SK-N-MC (cell line): Measurements from ENCODE around the gene SNAP47.

Source experiments
- EZH2 ChIP-seq: fragments of 200-600 bp; sonication (generic); IDR thresholded peaks from one replicate; pipeline ENCODE4 v1.6.1; 2017; ENCODE audit warnings: antibody characterized with exemption
- FOXP2 ChIP-seq: optimal IDR thresholded peaks from 2 replicates; pipeline ENCODE3; 2011; ENCODE audit warnings: mild to moderate bottlenecking, moderate library complexity; ENCODE audit not compliant: insufficient read depth; ENCODE audit errors: extremely low read length, control extremely low read depth
- POLR2AphosphoS5 ChIP-seq: IDR thresholded peaks from 2 replicates; pipeline ENCODE4 v1.6.1; 2012; ENCODE audit warnings: mild to moderate bottlenecking, low read depth, low read length, borderline replicate concordance

DNA sequence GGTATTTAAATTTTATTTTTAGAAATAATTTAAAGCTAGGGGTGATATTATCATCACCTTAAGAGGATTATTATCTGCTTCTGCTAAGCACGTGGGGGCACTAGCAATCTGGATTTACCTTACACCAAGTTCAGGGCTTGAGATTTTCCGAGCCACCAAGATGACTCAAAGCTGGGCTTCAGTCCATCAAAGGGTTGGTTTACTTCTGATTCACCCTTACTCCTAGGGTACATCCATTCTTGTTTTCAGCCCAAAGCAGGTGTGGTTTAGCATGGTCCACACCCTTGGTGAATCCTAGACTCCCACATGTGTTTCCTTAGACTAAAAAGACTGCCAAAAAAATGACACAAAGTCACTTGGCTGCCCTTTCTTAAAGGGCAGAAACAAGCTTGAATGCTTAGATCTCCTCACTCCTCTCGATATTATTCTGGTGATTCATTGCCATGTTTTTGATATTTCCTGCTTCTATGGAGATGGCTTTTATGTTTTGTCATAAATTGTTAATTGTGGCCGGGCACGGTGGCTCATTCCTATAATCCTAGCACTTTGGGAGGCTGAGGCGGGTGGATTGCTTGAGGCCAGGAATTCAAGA, 70.5 kb downstream of the SNAP47 start:
- no peak for TF ChIP-seq EZH2
- TF ChIP-seq POLR2AphosphoS5 = no peak
- TF ChIP-seq FOXP2 = no peak
